Activated CD4-positive, alpha-beta memory T cell treated with anti-CD3 and anti-CD28 coated beads, Interleukin-2, amount 10 ng/mL, durations not matched to agents 7 days and 5 days (primary cell): ENCODE data around the gene TARBP1. TPM values are rescaled to one million over a fixed set of nuclear protein-coding genes. Genes with fewer than 3 reads are reported as not detected.

Source experiments
- CTCF ChIA-PET: fragments of 350-600 bp; sonication (Branson Sonifier 250); formaldehyde crosslinking; loops from one replicate; lab custom pipeline; 2021; ENCODE audit warnings: antibody characterized with exemption, inconsistent platforms; lab: Charles Lee
- POLR2A ChIA-PET: fragments of 350-600 bp; sonication (Branson Sonifier 250); formaldehyde crosslinking; loops from one replicate; lab custom pipeline; 2021; ENCODE audit warnings: antibody characterized with exemption; lab: Charles Lee
- DNase-seq: peaks from one replicate; pipeline ENCODE4 v3.0.0-alpha.2; 2020
- H3K27ac Mint-ChIP-seq: one replicate; pipeline ENCODE4 v1.8.0; 2021; ENCODE audit warnings: mild to moderate bottlenecking, mixed read lengths
- H3K27me3 Mint-ChIP-seq: one replicate; pipeline ENCODE4 v1.8.0; 2021; ENCODE audit warnings: mixed read lengths
- H3K36me3 Mint-ChIP-seq: one replicate; pipeline ENCODE4 v1.8.0; 2021; ENCODE audit warnings: low read depth, mixed read lengths
- H3K4me1 Mint-ChIP-seq: one replicate; pipeline ENCODE4 v1.8.0; 2021; ENCODE audit warnings: mixed read lengths
- H3K4me3 Mint-ChIP-seq: one replicate; pipeline ENCODE4 v1.8.0; 2021; ENCODE audit warnings: mild to moderate bottlenecking, mixed read lengths
- H3K9me3 Mint-ChIP-seq: one replicate; pipeline ENCODE4 v1.8.0; 2021; ENCODE audit warnings: mixed read lengths
- total RNA-seq, 2 experiments: library from RNA; stranded (reverse); gene quantifications; one replicate each; pipeline ENCODE4 v1.2.3, GENCODE V29; 2021

Gene TARBP1
- total RNA-seq, 2 experiments from 2014 or later: 24.8 to 25.0 TPM

GRCh38 chr1:234502785-234503184 lies 23.8 kb upstream of the TARBP1 start:
- CTCF ChIA-PET: interaction anchor here (6.6 kb wide), 1 partner anchor 581 kb away, joined by 47 read pairs; no protein-coding TSS in a partner anchor
- H3K27ac Mint-ChIP-seq: no peak overlapping the region
- no peak for DNase-seq
- no peaks in the 10 kb centered on the region for H3K9me3 Mint-ChIP-seq
- H3K4me3 Mint-ChIP-seq: no peak overlapping the region
- peaks cover 59% of the 10 kb centered on the region for H3K4me1 Mint-ChIP-seq
- H3K27me3 Mint-ChIP-seq: no peaks in the 10 kb centered on the region
- POLR2A ChIA-PET: no interaction called here
- H3K36me3 Mint-ChIP-seq: no peaks in the 10 kb centered on the region

- Mint-ChIP-seq H3K27me3 (no peaks in the 10 kb centered on the region), H3K9me3 (no peaks in the 10 kb centered on the region), H3K36me3 (no peaks in the 10 kb centered on the region), H3K4me1 (peaks cover 64% of the 10 kb centered on the region), H3K27ac (peak overlapping the region; percentile 45), H3K4me3 (no peak overlapping the region)
- ChIA-PET CTCF (interaction anchor here (1.0 to 6.6 kb wide), 19 partner anchors 9 to 594 kb away, joined by 3 to 47 read pairs (median 5); no protein-coding TSS in a partner anchor), POLR2A (interaction anchor here (1.0 to 2.5 kb wide), 8 partner anchors 101 to 583 kb away, joined by 3 to 7 read pairs (median 5); partner anchors contain the start of gene IRF2BP2)
- DNase-seq: no peak
These were observed 21.3 kb upstream of the TARBP1 start for GRCh38 chr1:234500269-234500668.

GRCh38 chr1:234499943-234500245 lies 20.9 kb upstream of the TARBP1 start:
- Mint-ChIP-seq H3K4me1 (peaks cover 64% of the 10 kb centered on the region), H3K27ac (peak overlapping the region; percentile 66), H3K36me3 (no peaks in the 10 kb centered on the region), H3K4me3 (no peak overlapping the region), H3K9me3 (no peaks in the 10 kb centered on the region), H3K27me3 (no peaks in the 10 kb centered on the region)
- ChIA-PET POLR2A (interaction anchor here (0.6 to 2.5 kb wide), 10 partner anchors 101 to 690 kb away, joined by 3 to 9 read pairs (median 4); partner anchors contain the start of gene IRF2BP2), CTCF (interaction anchor here (0.6 to 6.6 kb wide), 30 partner anchors 8 to 917 kb away, joined by 3 to 47 read pairs (median 4); partner anchors contain the start of gene RBM34)
- DNase-seq: no peak

DNA sequence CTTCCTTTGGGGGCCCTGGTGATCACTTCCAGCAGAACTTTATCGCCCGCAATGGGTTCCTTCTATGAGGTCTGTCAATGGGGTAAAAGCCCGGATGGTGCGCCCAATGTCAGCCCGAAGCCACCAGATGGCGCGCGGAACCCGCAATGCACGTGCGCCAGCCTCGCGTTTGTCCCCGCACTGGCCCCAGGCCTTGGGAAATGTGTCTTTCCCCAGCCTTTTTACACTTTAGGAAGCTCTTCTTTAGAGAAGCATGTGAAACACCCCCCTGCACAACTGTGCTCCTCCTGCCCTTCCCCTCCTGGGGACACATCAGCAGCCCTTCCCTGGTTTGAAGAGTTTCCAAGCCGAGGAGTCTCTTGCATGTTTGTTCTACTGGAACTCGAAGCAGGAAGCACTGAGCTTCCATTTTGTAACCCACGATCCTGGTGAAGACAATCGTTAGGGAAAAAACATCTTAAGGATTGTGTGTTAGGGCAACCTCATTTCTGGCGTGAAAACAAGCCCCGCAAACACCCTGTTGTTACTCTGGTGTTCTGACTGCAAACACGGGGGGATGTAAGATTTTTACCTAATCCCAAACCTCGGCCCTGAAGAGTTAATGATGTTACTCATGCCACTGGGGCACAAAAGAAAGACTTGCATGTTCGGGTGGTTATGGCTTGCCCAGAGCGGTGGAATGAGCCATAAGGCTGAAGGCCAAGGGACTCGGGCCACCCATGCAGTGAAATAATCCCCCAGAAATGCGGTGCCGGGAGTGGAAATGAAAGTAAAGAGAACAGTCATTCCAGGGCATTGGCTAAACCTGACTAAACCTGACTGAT lies 20.4 kb upstream of the TARBP1 start:
- DNase-seq: peak; percentile 88
- Mint-ChIP-seq H3K4me1 (peaks cover 62% of the 10 kb centered on the region), H3K4me3 (peak overlapping the region; percentile 6), H3K27me3 (no peaks in the 10 kb centered on the region), H3K9me3 (no peaks in the 10 kb centered on the region), H3K36me3 (no peaks in the 10 kb centered on the region), H3K27ac (peak overlapping the region; percentile 66)
- POLR2A ChIA-PET: interaction anchor here (0.6 to 2.5 kb wide), 6 partner anchors 101 to 690 kb away, joined by 3 to 9 read pairs (median 5); partner anchors contain the start of gene IRF2BP2
- CTCF ChIA-PET: interaction anchor here (0.6 to 6.6 kb wide), 31 partner anchors 8 to 917 kb away, joined by 3 to 47 read pairs (median 4); partner anchors contain the start of gene RBM34

DNA sequence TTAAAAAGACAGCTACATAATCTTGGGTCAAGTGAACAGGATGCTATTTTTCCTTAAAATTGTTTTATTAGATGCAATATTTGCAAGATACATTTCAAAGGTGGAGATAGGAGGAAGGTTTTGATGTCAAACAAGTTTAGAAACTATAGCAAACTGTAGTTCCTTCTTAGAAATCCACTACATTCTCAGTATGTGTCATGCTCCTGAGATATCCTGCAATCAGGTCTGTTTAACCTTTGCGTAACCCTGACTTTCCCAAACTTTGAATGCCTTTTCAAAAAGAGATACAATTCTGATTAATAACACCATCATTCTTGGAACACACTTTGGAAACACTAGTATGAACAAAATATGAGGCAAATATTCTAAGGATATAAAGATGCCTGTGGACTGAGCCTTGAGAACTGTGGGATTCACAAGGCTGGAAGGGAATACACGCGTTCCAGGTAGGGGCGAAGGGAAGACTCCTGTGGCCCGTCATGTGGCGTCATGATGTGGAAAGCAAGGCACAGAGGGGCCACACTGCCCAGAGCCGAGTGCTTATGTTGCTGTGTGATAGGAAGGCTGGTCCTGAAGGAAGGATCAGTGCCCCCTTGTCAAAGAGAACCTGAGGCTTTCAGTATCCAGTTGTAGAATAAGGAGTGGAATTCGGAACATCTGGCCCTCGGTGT lies 19.6 kb upstream of the TARBP1 start:
- DNase-seq: no peak
- Mint-ChIP-seq H3K27ac (peak overlapping the region; percentile 66), H3K4me3 (no peak overlapping the region), H3K4me1 (peaks cover 66% of the 10 kb centered on the region), H3K9me3 (no peaks in the 10 kb centered on the region), H3K27me3 (no peaks in the 10 kb centered on the region), H3K36me3 (no peaks in the 10 kb centered on the region)
- CTCF ChIA-PET: interaction anchor here (0.7 to 6.6 kb wide), 17 partner anchors 8 to 918 kb away, joined by 3 to 47 read pairs (median 4); no protein-coding TSS in a partner anchor
- POLR2A ChIA-PET: interaction anchor here (1.2 to 1.8 kb wide), 2 partner anchors 102 to 585 kb away, joined by 3 to 9 read pairs; no protein-coding TSS in a partner anchor

- no peak overlapping the region for H3K27ac Mint-ChIP-seq
- H3K9me3 Mint-ChIP-seq: no peaks in the 10 kb centered on the region
- H3K27me3 Mint-ChIP-seq: no peaks in the 10 kb centered on the region
- H3K4me3 Mint-ChIP-seq: no peak overlapping the region
- no peak for DNase-seq
- ChIA-PET POLR2A (no interaction called here), CTCF (interaction anchor here (0.6 to 6.6 kb wide), 2 partner anchors 173 to 586 kb away, joined by 3 to 47 read pairs; no protein-coding TSS in a partner anchor)
- H3K4me1 Mint-ChIP-seq: peaks cover 68% of the 10 kb centered on the region
- no peaks in the 10 kb centered on the region for H3K36me3 Mint-ChIP-seq
These were observed 18.6 kb upstream of the TARBP1 start for GRCh38 chr1:234497589-234497988.

DNA sequence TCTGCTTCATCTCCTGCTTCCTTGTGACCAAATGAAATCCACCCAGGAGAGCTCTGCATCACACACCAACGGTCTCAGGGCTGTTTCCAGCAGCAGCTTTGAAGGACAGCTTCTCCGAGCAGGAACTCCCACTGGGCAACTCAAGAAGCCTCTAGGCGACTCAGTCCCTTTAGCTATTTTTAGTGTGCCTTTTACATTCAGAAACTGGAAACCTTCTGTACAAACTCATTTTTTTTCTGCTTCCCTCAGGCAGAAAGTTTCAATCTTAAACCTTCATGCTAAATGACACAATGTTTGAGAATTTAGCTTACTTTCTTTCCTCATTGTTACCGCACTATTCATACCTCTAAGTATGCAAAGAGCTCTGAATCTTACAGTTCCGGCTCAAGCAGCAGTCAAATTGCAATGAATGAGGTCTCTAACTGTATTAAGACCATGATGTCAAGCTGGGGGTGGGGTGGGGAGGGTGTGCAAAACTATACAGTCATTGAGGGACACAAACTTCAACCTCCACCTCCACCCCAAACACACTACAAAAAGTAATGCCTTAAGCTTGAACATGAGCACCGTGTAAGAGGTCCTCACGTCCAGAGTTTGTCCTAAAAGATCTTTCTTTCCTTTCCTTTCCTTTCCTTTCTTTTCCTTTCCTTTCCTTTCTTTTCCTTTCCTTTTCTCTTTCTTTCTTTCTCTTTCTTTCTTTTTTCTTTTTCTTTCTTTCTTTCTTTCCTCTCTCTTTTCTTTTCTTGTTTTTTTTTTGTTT lies 16.4 kb upstream of the TARBP1 start:
- DNase-seq: no peak
- Mint-ChIP-seq H3K36me3 (no peaks in the 10 kb centered on the region), H3K9me3 (no peaks in the 10 kb centered on the region), H3K4me3 (no peak overlapping the region), H3K27ac (peak overlapping the region; percentile 70), H3K4me1 (peaks cover 62% of the 10 kb centered on the region), H3K27me3 (no peaks in the 10 kb centered on the region)
- ChIA-PET CTCF (interaction anchor here (0.7 to 2.7 kb wide), 11 partner anchors 8 to 1349 kb away, joined by 3 to 14 read pairs (median 4); no protein-coding TSS in a partner anchor), POLR2A (interaction anchor here (0.6 to 1.6 kb wide), 8 partner anchors 9 to 580 kb away, joined by 3 to 7 read pairs (median 4); partner anchors contain the start of gene IRF2BP2)

DNA sequence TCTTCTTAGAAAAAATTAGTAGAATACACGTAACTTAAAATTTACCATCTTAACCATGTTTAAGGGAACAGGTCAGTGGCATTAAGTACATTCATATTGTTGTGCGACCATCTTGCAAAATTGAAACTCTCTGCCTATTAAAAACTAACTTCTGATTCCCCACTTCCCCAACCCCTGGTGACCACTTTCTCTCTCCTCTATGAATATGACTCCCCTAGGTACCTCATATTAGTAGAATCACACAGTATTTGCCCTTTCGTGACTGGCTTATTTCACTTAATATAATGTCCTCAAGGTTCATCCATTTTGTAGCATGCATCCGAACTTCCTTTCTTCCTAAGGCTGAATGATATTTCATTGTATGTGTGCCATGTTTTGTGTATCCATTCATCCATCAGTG lies 15.1 kb upstream of the TARBP1 start:
- DNase-seq: no peak
- no peaks in the 10 kb centered on the region for H3K27me3 Mint-ChIP-seq
- H3K4me3 Mint-ChIP-seq: no peak overlapping the region
- POLR2A ChIA-PET: no interaction called here
- no peaks in the 10 kb centered on the region for H3K36me3 Mint-ChIP-seq
- peaks cover 55% of the 10 kb centered on the region for H3K4me1 Mint-ChIP-seq
- H3K27ac Mint-ChIP-seq: no peak overlapping the region
- CTCF ChIA-PET: no interaction called here
- H3K9me3 Mint-ChIP-seq: no peaks in the 10 kb centered on the region

DNA sequence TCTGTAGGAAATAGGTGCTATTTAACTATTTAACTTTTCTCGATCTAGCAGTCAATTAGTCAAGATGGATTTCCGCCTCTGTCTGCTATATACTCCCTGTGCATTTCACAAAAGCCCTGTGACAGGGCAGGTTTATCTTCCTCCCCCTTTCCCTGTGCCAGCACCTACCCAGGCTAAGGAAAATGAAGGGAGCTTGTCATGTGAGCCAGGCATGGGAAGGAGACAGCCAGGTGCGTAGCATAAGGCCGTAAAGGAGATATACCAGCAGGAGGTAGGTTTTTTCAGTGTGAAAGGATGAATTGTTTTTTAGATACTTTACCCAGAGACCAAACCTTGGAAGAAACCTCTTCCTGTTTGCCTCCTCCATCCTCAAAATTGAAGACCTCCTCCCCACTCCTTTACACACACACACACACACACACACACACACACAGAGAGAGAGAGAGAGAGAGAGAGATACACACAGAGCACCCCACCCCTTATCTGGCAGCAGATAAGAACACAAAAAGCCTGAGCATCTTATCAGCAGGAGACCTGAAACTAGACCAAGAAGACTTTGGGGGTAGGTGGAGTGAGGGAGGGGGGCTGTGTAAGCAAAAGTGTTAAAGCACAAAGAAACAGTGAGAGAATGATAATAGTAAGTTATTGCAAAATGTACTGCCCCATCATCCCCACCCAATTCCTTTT lies 12.0 kb upstream of the TARBP1 start:
- Mint-ChIP-seq H3K4me3 (no peak overlapping the region), H3K4me1 (peaks cover 56% of the 10 kb centered on the region), H3K27ac (no peak overlapping the region), H3K27me3 (no peaks in the 10 kb centered on the region), H3K36me3 (no peaks in the 10 kb centered on the region), H3K9me3 (no peaks in the 10 kb centered on the region)
- no peak for DNase-seq
- ChIA-PET POLR2A (no interaction called here), CTCF (interaction anchor here (0.6 to 1.2 kb wide), 2 partner anchors 9 to 612 kb away, joined by 3 to 4 read pairs; no protein-coding TSS in a partner anchor)

- Mint-ChIP-seq H3K9me3 (no peaks in the 10 kb centered on the region), H3K27ac (no peak overlapping the region), H3K4me1 (peaks cover 47% of the 10 kb centered on the region), H3K27me3 (no peaks in the 10 kb centered on the region), H3K36me3 (no peaks in the 10 kb centered on the region), H3K4me3 (no peak overlapping the region)
- ChIA-PET CTCF (no interaction called here), POLR2A (no interaction called here)
- DNase-seq: no peak
These were observed 10.7 kb upstream of the TARBP1 start for GRCh38 chr1:234489698-234490077.

DNA sequence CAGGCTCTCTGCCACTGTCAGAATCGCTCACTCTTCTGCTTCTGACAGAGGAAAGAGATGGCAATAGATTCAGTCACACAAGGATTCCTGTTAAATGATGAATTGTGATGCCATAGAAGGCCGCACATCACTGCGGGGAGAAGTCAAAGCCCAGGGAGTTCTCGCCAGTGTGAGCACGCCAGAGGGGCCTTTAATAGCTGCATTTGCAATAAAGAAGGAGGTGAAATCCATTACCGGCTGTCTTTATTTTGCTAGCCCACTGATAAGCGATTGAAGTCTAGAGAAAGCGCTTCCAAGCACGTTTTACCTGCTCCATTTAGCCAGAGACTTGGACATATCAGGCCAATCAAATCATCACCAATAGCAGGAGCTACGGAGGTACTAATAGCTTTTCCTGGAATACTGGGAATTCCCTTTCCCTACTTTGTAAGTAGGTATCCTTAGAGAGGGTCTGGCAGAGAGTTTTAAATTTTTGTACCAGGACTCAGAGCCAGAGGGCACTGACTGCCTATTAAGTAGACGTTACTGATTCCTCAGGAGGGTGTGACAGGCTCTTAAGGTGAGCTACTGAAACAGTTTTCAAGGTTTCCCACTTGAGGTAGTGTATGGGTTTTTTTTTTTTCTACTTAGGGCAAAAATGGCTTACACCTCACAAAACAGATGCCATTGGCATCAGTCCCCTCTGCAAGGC lies 10.2 kb upstream of the TARBP1 start:
- ChIA-PET CTCF (interaction anchor here (0.6 to 2.2 kb wide), 2 partner anchors 11 to 82 kb away, joined by 3 to 15 read pairs; no protein-coding TSS in a partner anchor), POLR2A (no interaction called here)
- Mint-ChIP-seq H3K36me3 (no peaks in the 10 kb centered on the region), H3K9me3 (no peaks in the 10 kb centered on the region), H3K4me3 (no peak overlapping the region), H3K27ac (no peak overlapping the region), H3K4me1 (peaks cover 43% of the 10 kb centered on the region), H3K27me3 (no peaks in the 10 kb centered on the region)
- no peak for DNase-seq
